Measurements from ENCODE around the gene TUT4.
A peak's percentile ranks its signal among the peaks of the same experiment; 100 is the strongest.

TUT4 gene, protein sequence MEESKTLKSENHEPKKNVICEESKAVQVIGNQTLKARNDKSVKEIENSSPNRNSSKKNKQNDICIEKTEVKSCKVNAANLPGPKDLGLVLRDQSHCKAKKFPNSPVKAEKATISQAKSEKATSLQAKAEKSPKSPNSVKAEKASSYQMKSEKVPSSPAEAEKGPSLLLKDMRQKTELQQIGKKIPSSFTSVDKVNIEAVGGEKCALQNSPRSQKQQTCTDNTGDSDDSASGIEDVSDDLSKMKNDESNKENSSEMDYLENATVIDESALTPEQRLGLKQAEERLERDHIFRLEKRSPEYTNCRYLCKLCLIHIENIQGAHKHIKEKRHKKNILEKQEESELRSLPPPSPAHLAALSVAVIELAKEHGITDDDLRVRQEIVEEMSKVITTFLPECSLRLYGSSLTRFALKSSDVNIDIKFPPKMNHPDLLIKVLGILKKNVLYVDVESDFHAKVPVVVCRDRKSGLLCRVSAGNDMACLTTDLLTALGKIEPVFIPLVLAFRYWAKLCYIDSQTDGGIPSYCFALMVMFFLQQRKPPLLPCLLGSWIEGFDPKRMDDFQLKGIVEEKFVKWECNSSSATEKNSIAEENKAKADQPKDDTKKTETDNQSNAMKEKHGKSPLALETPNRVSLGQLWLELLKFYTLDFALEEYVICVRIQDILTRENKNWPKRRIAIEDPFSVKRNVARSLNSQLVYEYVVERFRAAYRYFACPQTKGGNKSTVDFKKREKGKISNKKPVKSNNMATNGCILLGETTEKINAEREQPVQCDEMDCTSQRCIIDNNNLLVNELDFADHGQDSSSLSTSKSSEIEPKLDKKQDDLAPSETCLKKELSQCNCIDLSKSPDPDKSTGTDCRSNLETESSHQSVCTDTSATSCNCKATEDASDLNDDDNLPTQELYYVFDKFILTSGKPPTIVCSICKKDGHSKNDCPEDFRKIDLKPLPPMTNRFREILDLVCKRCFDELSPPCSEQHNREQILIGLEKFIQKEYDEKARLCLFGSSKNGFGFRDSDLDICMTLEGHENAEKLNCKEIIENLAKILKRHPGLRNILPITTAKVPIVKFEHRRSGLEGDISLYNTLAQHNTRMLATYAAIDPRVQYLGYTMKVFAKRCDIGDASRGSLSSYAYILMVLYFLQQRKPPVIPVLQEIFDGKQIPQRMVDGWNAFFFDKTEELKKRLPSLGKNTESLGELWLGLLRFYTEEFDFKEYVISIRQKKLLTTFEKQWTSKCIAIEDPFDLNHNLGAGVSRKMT (N-terminal part only)

DNA sequence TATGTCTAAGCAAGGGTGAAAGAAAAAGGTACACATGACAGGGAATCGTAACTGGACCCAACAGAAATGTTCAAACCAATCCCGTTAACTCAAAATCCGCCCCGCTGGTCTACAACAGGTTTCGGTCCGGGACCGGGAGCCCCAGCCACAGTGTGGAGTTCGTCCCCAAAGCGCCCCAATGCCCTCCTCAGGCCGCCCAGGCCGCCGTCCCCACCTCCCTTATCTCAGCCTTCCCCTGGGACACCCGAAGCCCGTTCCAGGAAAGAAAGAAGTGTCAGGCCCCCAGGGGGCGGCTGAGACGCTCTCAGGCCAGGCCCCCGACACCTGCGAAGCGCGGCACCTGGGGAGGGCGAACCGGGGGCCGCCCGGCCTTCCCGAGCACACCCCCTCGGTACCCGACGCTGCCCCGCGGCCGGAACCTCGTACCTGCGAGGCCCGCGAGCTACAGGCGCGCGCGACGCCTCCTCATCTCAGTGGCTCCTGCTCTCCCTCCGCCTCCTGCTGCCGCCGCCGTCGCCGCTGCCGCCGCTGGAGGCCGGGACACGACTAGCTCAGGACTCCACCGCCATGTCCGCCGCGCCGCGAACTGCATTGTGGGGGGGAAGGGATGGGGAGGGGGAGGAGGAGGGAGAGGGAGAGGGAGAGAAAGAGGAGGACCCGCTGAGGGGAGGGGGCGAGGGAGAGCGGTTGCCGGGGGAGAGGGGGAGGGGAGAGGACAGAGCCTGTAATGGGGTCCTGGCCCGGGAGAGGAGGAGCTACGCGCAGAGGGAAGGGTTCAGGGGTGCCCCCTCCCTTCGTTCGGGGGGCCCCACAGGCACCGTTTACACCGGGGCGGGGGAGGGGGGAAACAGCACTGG lies at the start of gene TUT4:
Gene TUT4 (minus strand): TSS at position 588 of the 857 bp plus-strand sequence. CDS start 26,812 bp downstream, outside the sequence.
- Histone ChIP-seq H3K27me3 (ENCODE audit: insufficient read depth, low read length) (no peaks in the 10 kb centered on the region), H3K79me2 (ENCODE audit: insufficient read depth, low read length) (peaks cover 43% of the 10 kb centered on the region), H3K9me2 (ENCODE audit: low read depth, low read length) (no peaks in the 10 kb centered on the region), H3K27ac (ENCODE audit: low read depth, low read length, poor library complexity, severe bottlenecking) (peak within 1 kb of the TSS; percentile 87), H3K9me3 (ENCODE audit: low read length) (no peaks in the 10 kb centered on the region), H3K4me3 (ENCODE audit: low read depth, low read length, poor library complexity, severe bottlenecking) (peak within 1 kb of the TSS; percentile 82), H4K20me1 (ENCODE audit: insufficient read depth, low read length) (no peaks in the 10 kb centered on the region), H3K9ac (ENCODE audit: low read length) (peak within 1 kb of the TSS; percentile 81), H3K36me3 (ENCODE audit: insufficient read depth, low read length) (no peaks in the 10 kb centered on the region), H3F3A (ENCODE audit: insufficient read depth, low read length) (0 out of 2 replicates have a peak, but pooled peaks cover 10% of the 10 kb centered on the region), H3K4me1 (ENCODE audit: insufficient read depth, low read length, severe bottlenecking) (peaks cover 36% of the 10 kb centered on the region), H2AFZ (ENCODE audit: low read length) (no peak within 1 kb of the TSS), H3K4me2 (ENCODE audit: low read length) (peak within 1 kb of the TSS; percentile 99)
- no peak for TF ChIP-seq EZH2 (IDR thresholded peaks at IDR 0.05; ENCODE audit: borderline replicate concordance, low read length)
- TF ChIP-seq, protein P1, sequence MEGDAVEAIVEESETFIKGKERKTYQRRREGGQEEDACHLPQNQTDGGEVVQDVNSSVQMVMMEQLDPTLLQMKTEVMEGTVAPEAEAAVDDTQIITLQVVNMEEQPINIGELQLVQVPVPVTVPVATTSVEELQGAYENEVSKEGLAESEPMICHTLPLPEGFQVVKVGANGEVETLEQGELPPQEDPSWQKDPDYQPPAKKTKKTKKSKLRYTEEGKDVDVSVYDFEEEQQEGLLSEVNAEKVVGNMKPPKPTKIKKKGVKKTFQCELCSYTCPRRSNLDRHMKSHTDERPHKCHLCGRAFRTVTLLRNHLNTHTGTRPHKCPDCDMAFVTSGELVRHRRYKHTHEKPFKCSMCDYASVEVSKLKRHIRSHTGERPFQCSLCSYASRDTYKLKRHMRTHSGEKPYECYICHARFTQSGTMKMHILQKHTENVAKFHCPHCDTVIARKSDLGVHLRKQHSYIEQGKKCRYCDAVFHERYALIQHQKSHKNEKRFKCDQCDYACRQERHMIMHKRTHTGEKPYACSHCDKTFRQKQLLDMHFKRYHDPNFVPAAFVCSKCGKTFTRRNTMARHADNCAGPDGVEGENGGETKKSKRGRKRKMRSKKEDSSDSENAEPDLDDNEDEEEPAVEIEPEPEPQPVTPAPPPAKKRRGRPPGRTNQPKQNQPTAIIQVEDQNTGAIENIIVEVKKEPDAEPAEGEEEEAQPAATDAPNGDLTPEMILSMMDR (IDR thresholded peaks at IDR 0.05; ENCODE audit: low read length), result peak; percentile 24; the same call in 1 of the 2 replicates

DNA sequence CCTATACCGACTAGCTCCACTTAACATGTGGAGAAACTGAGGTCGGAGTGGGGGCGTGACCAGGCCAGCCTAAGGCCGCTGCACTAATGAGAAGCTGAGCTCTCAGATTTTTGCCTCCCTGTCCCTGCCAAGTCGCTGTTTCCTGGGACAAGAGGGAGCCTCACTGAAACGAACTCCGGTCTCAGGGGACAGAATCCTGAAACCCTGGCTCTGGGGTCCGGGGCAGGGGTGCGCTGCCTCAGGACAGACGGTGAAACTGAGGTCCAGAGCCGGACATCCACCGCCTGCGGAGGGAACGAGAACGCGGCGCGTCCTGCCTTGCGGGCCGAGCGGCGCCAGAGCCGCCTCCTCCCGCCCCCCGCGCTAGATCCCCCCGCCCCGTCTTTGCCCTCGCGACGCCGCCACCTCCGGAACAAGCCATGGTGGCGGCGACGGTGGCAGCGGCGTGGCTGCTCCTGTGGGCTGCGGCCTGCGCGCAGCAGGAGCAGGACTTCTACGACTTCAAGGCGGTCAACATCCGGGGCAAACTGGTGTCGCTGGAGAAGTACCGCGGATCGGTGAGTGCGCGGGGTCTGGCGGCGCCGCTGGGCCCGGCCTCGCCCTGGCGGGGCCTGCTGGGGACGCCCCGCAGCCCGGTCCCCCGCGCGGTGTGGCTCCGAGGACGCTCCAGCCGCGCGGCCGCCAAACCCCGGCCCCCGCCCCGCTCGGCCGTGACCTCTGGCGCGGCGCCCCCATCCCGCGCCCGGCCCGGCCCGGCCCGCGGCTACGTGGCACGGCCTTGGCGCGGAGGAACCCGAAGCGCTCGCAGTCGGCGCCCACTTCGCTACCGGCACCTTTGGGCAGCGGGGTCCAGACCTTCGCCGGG lies 49.3 kb upstream of the TUT4 start, which contains the start of gene GPX7:
Gene GPX7 (plus strand): TSS at position 381 of the 865 bp plus-strand sequence. CDS start 39 bp downstream, at position 420.
- peak within 1 kb of the TSS; percentile 67 for H2AFZ ChIP-seq (ENCODE audit: low read length)
- H3K9ac ChIP-seq (ENCODE audit: low read length), result peak within 1 kb of the TSS; percentile 73
- peak within 1 kb of the TSS; percentile 77 for H3K4me2 ChIP-seq (ENCODE audit: low read length)
- H3K27me3 ChIP-seq (ENCODE audit: insufficient read depth, low read length), result no peaks in the 10 kb centered on the region
- peak within 1 kb of the TSS; percentile 55 for H3K27ac ChIP-seq (ENCODE audit: low read depth, low read length, poor library complexity, severe bottlenecking)
- H3K4me3 ChIP-seq (ENCODE audit: low read depth, low read length, poor library complexity, severe bottlenecking), result peak within 1 kb of the TSS; percentile 65
- H3K9me2 ChIP-seq (ENCODE audit: low read depth, low read length), result no peaks in the 10 kb centered on the region
- no peaks in the 10 kb centered on the region for H3K9me3 ChIP-seq (ENCODE audit: low read length)
- no peaks in the 10 kb centered on the region for H4K20me1 ChIP-seq (ENCODE audit: insufficient read depth, low read length)
- H3K36me3 ChIP-seq (ENCODE audit: insufficient read depth, low read length), result peaks cover 8% of the 10 kb centered on the region; the same call in 1 of the 2 replicates
- H3K4me1 ChIP-seq (ENCODE audit: insufficient read depth, low read length, severe bottlenecking), result peaks cover 42% of the 10 kb centered on the region
- no peaks in the 10 kb centered on the region for H3K79me2 ChIP-seq (ENCODE audit: insufficient read depth, low read length)
- H3F3A ChIP-seq (ENCODE audit: insufficient read depth, low read length), result no peaks in the 10 kb centered on the region
- TF ChIP-seq EZH2 (IDR thresholded peaks at IDR 0.05; ENCODE audit: borderline replicate concordance, low read length), result no peak
- TF ChIP-seq, protein P1 (IDR thresholded peaks at IDR 0.05; ENCODE audit: low read length), result no peak
